ENCODE data around the gene MC1R.
A peak's percentile ranks its signal among the peaks of the same experiment; 100 is the strongest.
"Not testable (repeated sequence)": the region's sequence is repeated elsewhere in the genome, so short reads cannot be mapped to it uniquely, and the experiment has no call there.

Gene MC1R

GRCh38 chr16:89955001-89955685 is 36.5 kb downstream of the MC1R start:
- Mint-ChIP-seq H3K4me3 (no peak overlapping the region), H3K27ac (ENCODE audit: low read depth) (no peak overlapping the region), H3K27me3 (no peaks in the 10 kb centered on the region), H3K9me3 (no peaks in the 10 kb centered on the region), H3K4me1 (peaks cover 17% of the 10 kb centered on the region), H3K36me3 (ENCODE audit: insufficient read depth) (peaks cover 18% of the 10 kb centered on the region)
- ATAC-seq (replicated peaks; ENCODE audit: extremely low read depth, poor library complexity, severe bottlenecking) (no peak), DNase-seq (ENCODE audit: low spot score in 2 of 2) (no peak)

GRCh38 chr16:89956505-89957215 is 38.0 kb downstream of the MC1R start:
- DNase-seq (ENCODE audit: low spot score in 2 of 2), result no peak
- Mint-ChIP-seq H3K4me3 (no peak overlapping the region), H3K36me3 (ENCODE audit: insufficient read depth) (peaks cover 20% of the 10 kb centered on the region), H3K27me3 (no peaks in the 10 kb centered on the region), H3K9me3 (no peaks in the 10 kb centered on the region), H3K4me1 (peaks cover 15% of the 10 kb centered on the region), H3K27ac (ENCODE audit: low read depth) (no peak overlapping the region)
- ATAC-seq (replicated peaks; ENCODE audit: extremely low read depth, poor library complexity, severe bottlenecking), result no peak

GRCh38 chr16:89957216-89957785 is 38.6 kb downstream of the MC1R start:
- no peaks in the 10 kb centered on the region for H3K9me3 Mint-ChIP-seq
- no peak overlapping the region for H3K4me3 Mint-ChIP-seq
- peaks cover 18% of the 10 kb centered on the region for H3K36me3 Mint-ChIP-seq (ENCODE audit: insufficient read depth)
- H3K27ac Mint-ChIP-seq (ENCODE audit: low read depth), result no peak overlapping the region
- no peaks in the 10 kb centered on the region for H3K27me3 Mint-ChIP-seq
- no peak for ATAC-seq (replicated peaks; ENCODE audit: extremely low read depth, poor library complexity, severe bottlenecking)
- H3K4me1 Mint-ChIP-seq, result peaks cover 15% of the 10 kb centered on the region
- no peak for DNase-seq (ENCODE audit: low spot score in 2 of 2)

- Mint-ChIP-seq H3K27me3 (no peaks in the 10 kb centered on the region), H3K36me3 (ENCODE audit: insufficient read depth) (peaks cover 16% of the 10 kb centered on the region), H3K4me1 (peaks cover 15% of the 10 kb centered on the region), H3K27ac (ENCODE audit: low read depth) (no peak overlapping the region), H3K4me3 (no peak overlapping the region), H3K9me3 (no peaks in the 10 kb centered on the region)
- DNase-seq (ENCODE audit: low spot score in 2 of 2) (no peak), ATAC-seq (replicated peaks; ENCODE audit: extremely low read depth, poor library complexity, severe bottlenecking) (no peak)
Measured at GRCh38 chr16:89958068-89958467, 39.4 kb downstream of the MC1R start.

- H3K9me3 Mint-ChIP-seq, result no peaks in the 10 kb centered on the region
- H3K4me1 Mint-ChIP-seq, result peaks cover 14% of the 10 kb centered on the region
Measured at GRCh38 chr16:89958596-89958995, 39.9 kb downstream of the MC1R start.

GRCh38 chr16:89960966-89961365 is 42.3 kb downstream of the MC1R start:
- no peaks in the 10 kb centered on the region for H3K9me3 Mint-ChIP-seq
- H3K4me3 Mint-ChIP-seq, result no peak overlapping the region
- H3K27ac Mint-ChIP-seq (ENCODE audit: low read depth), result no peak overlapping the region
- H3K27me3 Mint-ChIP-seq, result no peaks in the 10 kb centered on the region
- no peak for ATAC-seq (replicated peaks; ENCODE audit: extremely low read depth, poor library complexity, severe bottlenecking)
- DNase-seq (ENCODE audit: low spot score in 2 of 2), result no peak
- H3K4me1 Mint-ChIP-seq, result peaks cover 11% of the 10 kb centered on the region
- H3K36me3 Mint-ChIP-seq (ENCODE audit: insufficient read depth), result peaks cover 14% of the 10 kb centered on the region

More at GRCh38 chr16:89958596-89958995, 39.9 kb downstream of the MC1R start:
- no peak for DNase-seq (ENCODE audit: low spot score in 2 of 2)
- Mint-ChIP-seq H3K27me3 (no peaks in the 10 kb centered on the region), H3K36me3 (ENCODE audit: insufficient read depth) (peaks cover 16% of the 10 kb centered on the region), H3K4me3 (no peak overlapping the region), H3K27ac (ENCODE audit: low read depth) (no peak overlapping the region)
- no peak for ATAC-seq (replicated peaks; ENCODE audit: extremely low read depth, poor library complexity, severe bottlenecking)

- no peak for ATAC-seq (replicated peaks; ENCODE audit: extremely low read depth, poor library complexity, severe bottlenecking)
- H3K36me3 Mint-ChIP-seq (ENCODE audit: insufficient read depth), result peaks cover 14% of the 10 kb centered on the region
- H3K4me1 Mint-ChIP-seq, result peaks cover 11% of the 10 kb centered on the region
Measured at GRCh38 chr16:89961920-89962319, 43.3 kb downstream of the MC1R start.

GRCh38 chr16:89962754-89963498 is 44.3 kb downstream of the MC1R start:
- H3K4me1 Mint-ChIP-seq, result peaks cover 11% of the 10 kb centered on the region
- no peak for DNase-seq (ENCODE audit: low spot score in 2 of 2)
- no peaks in the 10 kb centered on the region for H3K9me3 Mint-ChIP-seq
- no peak overlapping the region for H3K27ac Mint-ChIP-seq (ENCODE audit: low read depth)
- no peak overlapping the region for H3K4me3 Mint-ChIP-seq
- H3K36me3 Mint-ChIP-seq (ENCODE audit: insufficient read depth), result peaks cover 10% of the 10 kb centered on the region
- no peak for ATAC-seq (replicated peaks; ENCODE audit: extremely low read depth, poor library complexity, severe bottlenecking)
- no peaks in the 10 kb centered on the region for H3K27me3 Mint-ChIP-seq

More at GRCh38 chr16:89961920-89962319, 43.3 kb downstream of the MC1R start:
- H3K27me3 Mint-ChIP-seq, result no peaks in the 10 kb centered on the region
- DNase-seq (ENCODE audit: low spot score in 2 of 2), result no peak
- H3K9me3 Mint-ChIP-seq, result no peaks in the 10 kb centered on the region
- peak overlapping the region; percentile 22 for H3K27ac Mint-ChIP-seq (ENCODE audit: low read depth)
- no peak overlapping the region for H3K4me3 Mint-ChIP-seq

GRCh38 chr16:89964201-89964600 is 45.5 kb downstream of the MC1R start:
- no peak for DNase-seq (ENCODE audit: low spot score in 2 of 2)
- Mint-ChIP-seq H3K27ac (ENCODE audit: low read depth) (no peak overlapping the region), H3K36me3 (ENCODE audit: insufficient read depth) (peaks cover 6% of the 10 kb centered on the region), H3K4me1 (no peaks in the 10 kb centered on the region), H3K4me3 (no peak overlapping the region), H3K27me3 (no peaks in the 10 kb centered on the region), H3K9me3 (no peaks in the 10 kb centered on the region)
- no peak for ATAC-seq (replicated peaks; ENCODE audit: extremely low read depth, poor library complexity, severe bottlenecking)

GRCh38 chr16:89965447-89966225 is 47.0 kb downstream of the MC1R start:
- H3K4me3 Mint-ChIP-seq, result no peak overlapping the region
- peaks cover 2% of the 10 kb centered on the region for H3K36me3 Mint-ChIP-seq (ENCODE audit: insufficient read depth)
- ATAC-seq (replicated peaks; ENCODE audit: extremely low read depth, poor library complexity, severe bottlenecking) (no peak), DNase-seq (ENCODE audit: low spot score in 2 of 2) (no peak)
- H3K27ac Mint-ChIP-seq (ENCODE audit: low read depth), result no peak overlapping the region
- no peaks in the 10 kb centered on the region for H3K9me3 Mint-ChIP-seq
- H3K4me1 Mint-ChIP-seq, result no peaks in the 10 kb centered on the region
- no peaks in the 10 kb centered on the region for H3K27me3 Mint-ChIP-seq

GRCh38 chr16:89966756-89967155 is 48.1 kb downstream of the MC1R start:
- Mint-ChIP-seq H3K27ac (ENCODE audit: low read depth) (no peak overlapping the region), H3K27me3 (no peaks in the 10 kb centered on the region), H3K36me3 (ENCODE audit: insufficient read depth) (peaks cover 2% of the 10 kb centered on the region), H3K4me3 (no peak overlapping the region), H3K9me3 (no peaks in the 10 kb centered on the region), H3K4me1 (no peaks in the 10 kb centered on the region)
- DNase-seq (ENCODE audit: low spot score in 2 of 2) (no peak), ATAC-seq (replicated peaks; ENCODE audit: extremely low read depth, poor library complexity, severe bottlenecking) (no peak)

- not testable (repeated sequence) for H3K27me3 Mint-ChIP-seq; H3K27ac Mint-ChIP-seq (ENCODE audit: low read depth); H3K4me3 Mint-ChIP-seq; H3K4me1 Mint-ChIP-seq; ATAC-seq (replicated peaks; ENCODE audit: extremely low read depth, poor library complexity, severe bottlenecking); H3K9me3 Mint-ChIP-seq; H3K36me3 Mint-ChIP-seq (ENCODE audit: insufficient read depth); DNase-seq (ENCODE audit: low spot score in 2 of 2)
Measured at GRCh38 chr16:89967436-89967835, 48.8 kb downstream of the MC1R start.
